ENCODE measurements around the gene NKAIN2.
"Not testable (repeated sequence)": the region's sequence is repeated elsewhere in the genome, so short reads cannot be mapped to it uniquely, and the experiment has no call there.

The NKAIN2 gene

GRCh38 chr6:123967905-123968304 lies 164.2 kb downstream of the NKAIN2 start:
- DNase-seq (ENCODE audit: low read depth): no peak

GRCh38 chr6:123972600-123973294 lies 169.1 kb downstream of the NKAIN2 start:
- no peak for DNase-seq (ENCODE audit: low read depth)

- no peak for DNase-seq (ENCODE audit: low read depth)
These were observed 176.6 kb downstream of the NKAIN2 start for GRCh38 chr6:123980311-123980710.

DNA sequence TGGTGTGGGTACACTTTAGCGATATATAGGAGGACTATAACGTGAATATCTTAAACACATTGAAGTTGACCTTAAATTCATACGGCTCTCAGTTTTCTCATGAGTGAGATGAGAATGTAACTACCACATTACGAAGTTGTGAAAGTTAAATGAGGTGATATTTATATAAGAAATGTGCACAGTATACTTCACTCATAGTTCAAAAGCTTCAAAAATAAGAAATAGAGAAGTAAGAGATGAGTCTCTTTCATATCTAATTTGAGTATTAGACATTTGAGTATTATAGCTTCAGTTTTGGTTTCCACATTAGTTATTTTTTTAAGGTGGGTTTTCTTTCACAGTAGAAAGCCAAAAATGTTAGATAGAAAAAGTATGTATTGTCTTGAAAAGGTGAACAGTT lies 183.3 kb downstream of the NKAIN2 start:
- DNase-seq (ENCODE audit: low read depth): no peak

DNA sequence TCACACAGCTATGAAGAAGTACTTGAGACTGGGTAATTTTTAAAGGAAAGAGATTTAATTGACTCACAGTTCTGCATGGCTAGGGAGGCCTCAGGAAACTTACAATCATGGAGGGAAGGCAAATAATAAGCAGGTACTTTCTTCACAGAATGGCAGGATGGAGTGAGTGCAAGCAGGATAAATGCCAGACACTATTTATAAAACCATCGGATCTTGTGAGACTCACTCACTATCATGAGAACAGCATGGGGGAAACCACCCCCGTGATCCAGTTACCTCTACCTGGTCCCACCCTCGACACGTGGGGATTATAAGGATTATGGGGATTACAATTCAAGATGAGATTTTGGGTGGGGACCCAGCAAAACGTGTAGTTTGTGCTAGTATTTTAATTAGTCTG lies 186.3 kb downstream of the NKAIN2 start:
- not testable (repeated sequence) for DNase-seq (ENCODE audit: low read depth)

DNA sequence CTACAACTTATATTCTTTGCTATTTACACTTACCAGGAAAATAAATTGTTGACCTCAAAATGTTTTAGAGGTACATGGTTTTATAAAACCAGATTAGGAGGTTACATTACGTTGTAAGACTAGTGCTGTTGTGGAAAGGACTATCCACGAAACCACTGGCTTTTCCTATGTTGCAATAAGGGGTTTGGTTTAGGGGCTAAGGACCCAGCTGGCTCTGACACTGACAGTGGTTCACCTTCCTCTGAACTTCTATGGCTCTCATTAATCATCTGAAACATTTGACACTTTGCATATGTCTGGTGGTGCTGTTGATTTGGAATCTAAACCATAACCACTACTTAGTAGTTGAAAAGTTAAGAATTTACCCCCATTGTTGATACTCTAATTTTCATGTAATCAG lies 186.7 kb downstream of the NKAIN2 start:
- DNase-seq (ENCODE audit: low read depth): no peak

- DNase-seq (ENCODE audit: low read depth): no peak
These were observed 190.5 kb downstream of the NKAIN2 start for GRCh38 chr6:123994168-123994567.

DNA sequence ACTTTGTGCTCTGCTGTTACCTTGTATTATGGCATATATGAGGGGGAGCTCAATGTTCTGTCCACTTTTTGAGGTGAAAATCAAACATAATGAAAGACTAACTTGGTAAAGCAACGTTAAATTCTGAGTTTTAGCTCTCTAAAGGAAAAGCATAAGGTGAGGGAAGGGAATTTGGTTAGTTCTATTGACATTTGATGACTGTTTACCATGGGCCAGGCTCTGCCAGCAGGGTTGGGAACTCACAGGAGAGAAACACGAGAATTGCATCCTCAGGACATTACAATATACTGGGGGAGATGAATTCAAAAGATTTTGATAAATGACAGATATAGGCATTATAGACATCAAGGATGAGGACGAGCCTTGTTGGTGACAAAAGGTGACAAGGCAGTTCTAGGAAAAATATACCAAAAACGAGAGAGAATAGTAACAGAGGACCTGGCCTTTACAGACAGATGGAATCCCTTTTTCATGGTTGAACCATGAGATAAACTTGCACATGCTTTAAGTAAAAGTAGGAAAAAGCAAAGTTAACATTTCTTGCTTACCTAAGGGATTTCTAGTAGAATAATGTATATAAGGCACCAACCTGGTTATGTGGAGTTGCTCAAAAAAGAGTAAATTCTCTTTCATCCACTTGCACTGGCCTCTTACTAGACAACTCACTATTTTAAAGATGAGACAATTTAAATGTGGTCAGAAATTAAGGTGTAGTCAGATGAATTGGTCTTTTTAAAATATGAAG lies 191.4 kb downstream of the NKAIN2 start:
- no peak for DNase-seq (ENCODE audit: low read depth)

- no peak for DNase-seq (ENCODE audit: low read depth)
These were observed 193.6 kb downstream of the NKAIN2 start for GRCh38 chr6:123997223-123997622.

GRCh38 chr6:124002377-124003081 lies 198.9 kb downstream of the NKAIN2 start:
- DNase-seq (ENCODE audit: low read depth): no peak

- DNase-seq (ENCODE audit: low read depth): no peak
These were observed 203.6 kb downstream of the NKAIN2 start for GRCh38 chr6:124007266-124007665.

- DNase-seq (ENCODE audit: low read depth): no peak
These were observed 204.6 kb downstream of the NKAIN2 start for GRCh38 chr6:124008000-124008987.

DNA sequence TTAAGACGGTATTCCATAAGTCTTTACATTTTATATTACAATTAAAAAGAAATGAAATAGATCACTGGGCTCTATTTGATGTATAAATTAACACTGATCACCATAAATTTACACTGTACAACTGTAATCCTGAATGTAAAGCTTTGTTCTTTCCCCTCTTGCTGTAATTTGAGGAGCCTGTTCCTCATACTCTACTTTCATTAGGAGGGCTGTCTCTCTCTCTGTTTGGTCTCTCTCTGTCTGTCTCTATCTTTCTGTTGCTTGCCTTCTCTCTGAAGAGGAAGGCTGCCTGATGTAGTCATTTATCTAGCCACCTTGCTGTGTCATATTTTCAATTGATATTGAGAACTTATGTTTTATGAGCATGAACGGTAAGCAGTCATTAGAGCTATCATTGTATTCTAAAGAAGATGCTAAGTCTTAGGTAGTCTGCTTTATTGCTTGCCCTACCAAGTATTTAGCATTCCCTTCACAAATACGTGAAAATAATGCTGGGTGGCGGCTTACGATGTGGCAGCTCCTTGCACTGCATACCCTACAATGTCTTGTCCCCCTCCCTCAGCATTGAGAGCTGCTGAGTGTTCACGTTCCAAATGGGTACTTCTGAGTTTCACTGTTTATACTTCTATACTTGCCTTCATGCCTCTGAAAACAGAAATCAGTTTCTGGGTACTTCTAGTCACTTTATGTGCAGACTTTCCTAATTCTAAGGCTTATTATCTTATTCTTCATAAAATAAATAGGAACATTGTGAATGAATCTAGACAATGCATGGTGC lies 205.5 kb downstream of the NKAIN2 start:
- DNase-seq (ENCODE audit: low read depth): no peak

- DNase-seq (ENCODE audit: low read depth): no peak
These were observed 206.9 kb downstream of the NKAIN2 start for GRCh38 chr6:124010574-124010973.

DNA sequence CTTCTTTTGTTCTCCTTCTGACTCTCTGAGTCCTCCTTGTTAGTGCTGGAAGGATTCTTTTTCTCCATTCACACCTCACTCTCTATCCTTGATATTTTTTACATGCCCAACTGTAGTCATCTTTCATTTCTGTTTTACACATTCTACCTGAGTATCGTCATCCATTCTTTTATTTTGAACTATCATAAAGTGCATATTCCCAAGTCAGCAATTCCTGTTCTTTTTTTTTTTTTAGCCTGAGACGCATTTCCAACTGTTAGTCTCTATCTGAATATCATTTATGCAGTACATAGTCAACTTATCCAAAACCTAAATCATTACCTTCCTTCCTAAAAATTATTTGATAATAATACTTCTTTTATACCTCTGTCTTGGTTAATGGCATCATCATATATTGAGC lies 207.5 kb downstream of the NKAIN2 start:
- no peak for DNase-seq (ENCODE audit: low read depth)

DNA sequence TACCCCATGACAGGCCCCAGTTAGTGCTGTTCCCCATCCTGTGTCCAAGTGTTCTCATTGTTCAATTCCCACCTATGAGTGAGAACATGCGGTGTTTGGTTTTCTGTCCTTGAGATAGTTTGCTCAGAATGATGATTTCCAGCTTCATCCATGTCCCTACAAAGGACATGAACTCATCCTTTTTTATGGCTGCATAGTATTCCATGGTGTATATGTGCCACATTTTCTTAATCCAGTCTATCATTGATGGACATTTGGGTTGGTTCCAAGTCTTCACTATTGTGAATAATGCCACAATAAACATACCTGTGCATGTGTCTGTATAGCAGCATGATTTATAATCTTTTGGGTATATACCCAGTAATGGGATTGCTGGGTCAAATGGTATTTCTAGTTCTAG lies 218.4 kb downstream of the NKAIN2 start:
- DNase-seq (ENCODE audit: low read depth): not testable (repeated sequence)

DNA sequence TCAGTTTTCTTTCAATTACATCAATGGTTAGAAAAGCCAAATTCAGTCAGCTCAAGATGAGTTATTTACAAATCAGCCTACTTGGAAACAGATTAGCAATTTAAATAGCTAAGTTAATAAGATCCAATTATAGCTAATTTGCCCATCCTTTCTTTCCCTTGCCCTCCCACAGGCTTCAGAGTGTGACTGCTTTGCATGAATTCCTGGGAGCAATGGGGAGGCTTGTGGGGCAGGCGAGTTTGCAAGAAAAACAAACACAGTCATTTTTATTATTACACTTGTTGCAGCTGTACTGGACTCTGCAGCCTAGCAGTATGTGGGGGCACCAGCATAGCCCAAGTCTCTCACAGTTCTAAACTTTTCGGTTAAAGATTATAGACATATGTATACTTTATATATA lies 219.0 kb downstream of the NKAIN2 start:
- DNase-seq (ENCODE audit: low read depth): no peak

DNA sequence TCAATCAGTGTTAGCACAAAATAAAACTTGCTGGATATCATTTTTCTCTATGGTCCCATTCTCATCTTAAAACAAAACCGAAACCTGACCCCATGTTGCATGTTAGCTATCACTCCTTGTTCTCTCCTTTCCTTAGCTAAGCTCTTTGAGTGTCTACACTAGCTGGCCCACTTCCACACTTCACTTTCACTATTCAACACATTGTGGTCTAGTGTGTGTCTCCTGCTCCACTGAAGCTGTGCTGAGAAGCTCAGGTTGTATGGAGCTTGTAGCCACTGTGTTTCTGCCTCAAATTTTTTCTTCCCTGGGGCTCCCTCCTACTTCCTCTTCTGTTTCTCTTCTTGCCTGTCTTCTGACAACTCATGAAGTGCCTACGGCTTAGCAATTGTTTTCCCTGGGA lies 223.0 kb downstream of the NKAIN2 start:
- DNase-seq (ENCODE audit: low read depth): no peak

GRCh38 chr6:124027392-124027791 lies 223.7 kb downstream of the NKAIN2 start:
- no peak for DNase-seq (ENCODE audit: low read depth)

DNA sequence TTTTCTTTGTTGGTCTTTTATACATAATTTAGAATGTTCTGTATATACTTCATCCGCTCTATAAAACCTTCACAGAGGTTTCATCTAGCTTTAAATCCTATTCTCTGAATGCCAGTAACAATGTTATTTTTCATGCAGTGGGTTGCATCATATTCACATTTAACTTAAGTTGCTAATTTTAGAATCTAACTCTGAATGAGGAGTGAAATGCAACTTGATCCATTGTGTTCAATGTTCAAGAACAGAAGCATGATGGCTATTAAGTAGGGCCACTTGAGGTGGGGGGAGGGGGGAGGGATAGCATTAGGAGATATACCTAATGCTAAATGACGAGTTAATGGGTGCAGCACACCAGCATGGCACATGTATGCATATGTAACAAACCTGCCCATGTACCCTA lies 224.5 kb downstream of the NKAIN2 start:
- no peak for DNase-seq (ENCODE audit: low read depth)

DNA sequence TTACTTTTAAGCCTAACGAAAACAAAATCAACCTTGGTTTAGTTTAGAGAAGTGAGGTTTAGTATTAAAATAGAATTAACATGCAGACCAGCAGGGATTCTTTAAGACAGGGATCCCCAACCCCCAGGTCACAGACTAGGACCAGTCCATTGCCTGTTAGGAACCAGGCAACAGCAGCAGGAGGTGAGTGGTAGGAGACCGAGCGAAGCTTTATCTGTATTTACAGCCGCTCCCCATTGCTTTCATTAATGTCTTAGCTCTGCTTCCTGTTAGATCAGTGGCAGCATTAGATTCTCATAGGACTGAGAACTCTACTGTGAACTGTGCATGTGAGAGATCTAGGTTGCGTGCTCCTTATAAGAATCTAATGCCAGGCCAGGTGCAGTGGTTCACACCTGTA lies 225.9 kb downstream of the NKAIN2 start:
- no peak for DNase-seq (ENCODE audit: low read depth)

Data from T follicular helper cell (primary cell).